ENCODE results near the gene TRMT10C. TPM values are rescaled to one million over a fixed set of nuclear protein-coding genes. Genes with fewer than 3 reads are reported as not detected.
"Not testable (repeated sequence)": the region's sequence is repeated elsewhere in the genome, so short reads cannot be mapped to it uniquely, and the experiment has no call there.

The TRMT10C gene
- total RNA-seq, 1 donor from 2014 or later: 21.2 TPM

GRCh38 chr3:101548527-101549105 lies 13.1 kb upstream of the TRMT10C start:
- no peak for DNase-seq (ENCODE audit: low spot score)

GRCh38 chr3:101549473-101549872 lies 12.2 kb upstream of the TRMT10C start:
- no peak for DNase-seq (ENCODE audit: low spot score)

- not testable (repeated sequence) for DNase-seq (ENCODE audit: low spot score)
These were observed 10.1 kb upstream of the TRMT10C start for GRCh38 chr3:101551359-101552081.

GRCh38 chr3:101553381-101553780 lies 8.3 kb upstream of the TRMT10C start:
- not testable (repeated sequence) for DNase-seq (ENCODE audit: low spot score)

GRCh38 chr3:101556064-101556463 lies 5.6 kb upstream of the TRMT10C start:
- no peak for DNase-seq (ENCODE audit: low spot score)

- DNase-seq (ENCODE audit: low spot score): no peak
These were observed 6.1 kb downstream of the TRMT10C start for GRCh38 chr3:101567528-101568317.

- no peak for DNase-seq (ENCODE audit: low spot score)
These were observed 9.6 kb downstream of the TRMT10C start for GRCh38 chr3:101571028-101571895.

- DNase-seq (ENCODE audit: low spot score): peak; percentile 99
These were observed 12.1 kb downstream of the TRMT10C start, which contains the start of gene PCNP for GRCh38 chr3:101573449-101574387. TSS of gene PCNP (plus strand) at chr3:101574180. CDS start at chr3:101574216, 36 bp downstream.

- no peak for DNase-seq (ENCODE audit: low spot score)
These were observed 12.9 kb downstream of the TRMT10C start for GRCh38 chr3:101574388-101575112.

GRCh38 chr3:101577286-101577685 lies 15.6 kb downstream of the TRMT10C start:
- DNase-seq (ENCODE audit: low spot score): no peak

GRCh38 chr3:101588616-101589015 lies 26.9 kb downstream of the TRMT10C start:
- no peak for DNase-seq (ENCODE audit: low spot score)

GRCh38 chr3:101591071-101591470 lies 29.4 kb downstream of the TRMT10C start:
- DNase-seq (ENCODE audit: low spot score): no peak

GRCh38 chr3:101602731-101603130 lies 41.1 kb downstream of the TRMT10C start:
- no peak for DNase-seq (ENCODE audit: low spot score)

- no peak for DNase-seq (ENCODE audit: low spot score)
These were observed 41.5 kb downstream of the TRMT10C start for GRCh38 chr3:101603184-101603583.

- DNase-seq (ENCODE audit: low spot score): not testable (repeated sequence)
These were observed 43.7 kb downstream of the TRMT10C start for GRCh38 chr3:101605398-101605797.

- no peak for DNase-seq (ENCODE audit: low spot score)
These were observed 49.4 kb downstream of the TRMT10C start for GRCh38 chr3:101611023-101611422.

- DNase-seq (ENCODE audit: low spot score): not testable (repeated sequence)
These were observed 51.3 kb downstream of the TRMT10C start for GRCh38 chr3:101613014-101613413.

- DNase-seq (ENCODE audit: low spot score): peak; percentile 28
These were observed 53.9 kb downstream of the TRMT10C start for GRCh38 chr3:101615525-101615924.

Measured in mesenteric fat pad (tissue), 1 donor.